Gastrocnemius medialis (tissue), 4 donors: ENCODE measurements around the gene EIPR1. TPM values are rescaled to one million over a fixed set of nuclear protein-coding genes. Genes with fewer than 3 reads are reported as not detected.

Experiments
- ATAC-seq, 2 donors: fragments of 150-250 bp; one replicate each; pipeline ENCODE4 v1.9.1; 2016
- DNase-seq, 2 donors: peaks; one replicate each; pipeline ENCODE4 v3.0.0-alpha.2; 2019
- H3K27ac ChIP-seq, 4 donors: fragments of 200-600 bp; sonication (generic); 1 replicate in 1 of 4; 2 replicates in 3 of 4; pipeline ENCODE4 v1.5.1; 2016 to 2018; ENCODE audit warnings: mild to moderate bottlenecking in 2 of 4, moderate library complexity in 1 of 4
- H3K27me3 ChIP-seq, 3 donors: fragments of 200-600 bp; sonication (generic) in 2 of 3; 1 replicate in 1 of 3; 2 replicates in 2 of 3; pipeline versions ENCODE4 v1.5.1 to v1.6.0; 2016 to 2019; ENCODE audit warnings: mild to moderate bottlenecking in 1 of 3, moderate library complexity in 1 of 3
- H3K36me3 ChIP-seq, 2 donors: fragments of 200-600 bp; sonication (generic) in 1 of 2; one replicate each; pipeline ENCODE4 v1.5.1; 2017 to 2018
- H3K4me1 ChIP-seq, 2 donors: fragments of 200-600 bp; sonication (generic) in 1 of 2; one replicate each; pipeline ENCODE4 v1.5.1; 2016 to 2017; ENCODE audit warnings: mild to moderate bottlenecking in 2 of 2
- H3K4me3 ChIP-seq, 4 donors: fragments of 200-600 bp; sonication (generic) in 3 of 4; 1 replicate in 1 of 4; 2 replicates in 3 of 4; pipeline ENCODE4 v1.5.1; 2016 to 2019; ENCODE audit warnings: mild to moderate bottlenecking in 2 of 4
- H3K9me3 ChIP-seq, 3 donors: fragments of 200-600 bp; sonication (generic) in 2 of 3; 1 replicate in 1 of 3; 2 replicates in 2 of 3; pipeline ENCODE4 v1.5.1; 2016 to 2019
- POLR2A ChIP-seq, 2 donors: fragments of 450-650 bp; IDR thresholded peaks; one replicate each; pipeline ENCODE4 v1.6.1; 2017; ENCODE audit warnings: antibody characterized with exemption in 2 of 2, mild to moderate bottlenecking in 2 of 2, moderate library complexity in 2 of 2
- in situ Hi-C, 4 donors: fragments of 200-750 bp; cut with MboI; loops; one replicate each; pipeline versions ENCODE4 v1.15.0 to v1.8.0; 2017; ENCODE audit warnings: low sequenced_read_pairs in 4 of 4
- intact Hi-C: fragments of 100-400 bp; cut with DNase I; formaldehyde crosslinking; loops from one replicate; pipeline ENCODE4 v1.15.1; 2023; ENCODE audit warnings: low total_unique reads
- total RNA-seq, 4 donors: library from RNA; depleted of rRNA; stranded (reverse); fragments of >200 nt; gene quantifications; one replicate each; pipeline versions ENCODE4 v1.1.0 to v1.2.3, GENCODE V29; 2016
- TF ChIP-seq, protein P1 (sequence below), 5 experiments: fragments of 450-650 bp in 3 of 5; fragments of 200-600 bp in 2 of 5; sonication (generic) in 2 of 5; IDR thresholded peaks in 4 of 5; conservative IDR thresholded peaks in 1 of 5; 1 replicate in 4 of 5; 2 replicates in 1 of 5; pipeline ENCODE4 v1.5.1; 2016 to 2019; ENCODE audit warnings: antibody characterized with exemption in 5 of 5, mild to moderate bottlenecking in 3 of 5, moderate library complexity in 3 of 5

Gene EIPR1
- total RNA-seq, 4 donors from 2014 or later, result 23.2 to 30.5 (median 24.4) TPM

DNA sequence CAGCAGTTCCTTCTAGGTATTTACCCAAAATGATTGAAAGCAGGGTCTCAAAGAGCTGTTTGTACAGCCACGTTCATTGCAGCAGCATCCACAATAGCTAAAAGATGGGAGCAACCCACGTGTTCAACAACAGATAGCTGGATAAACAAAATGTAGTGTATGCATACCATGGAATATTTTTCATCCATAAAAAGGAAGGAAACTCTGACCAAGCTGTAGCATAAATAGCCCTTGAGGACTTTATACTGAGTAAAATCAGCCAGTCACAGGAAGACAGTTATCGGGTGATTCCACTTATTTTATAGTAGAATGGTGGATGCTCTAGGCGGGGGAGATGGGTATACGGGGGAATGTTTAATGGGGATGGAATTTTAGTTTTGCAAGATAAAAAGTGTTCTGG lies 9.4 kb upstream of the EIPR1 start:
- Histone ChIP-seq H3K27me3 (no peaks in the 10 kb centered on the region), H3K4me3 (no peak overlapping the region), H3K4me1 (no peaks in the 10 kb centered on the region), H3K9me3 (no peaks in the 10 kb centered on the region), H3K27ac (no peak overlapping the region), H3K36me3 (peaks cover 0 to 33% of the 10 kb centered on the region in 2 donors)
- no peak for TF ChIP-seq POLR2A (IDR thresholded peaks at IDR 0.05)
- TF ChIP-seq, protein P1, sequence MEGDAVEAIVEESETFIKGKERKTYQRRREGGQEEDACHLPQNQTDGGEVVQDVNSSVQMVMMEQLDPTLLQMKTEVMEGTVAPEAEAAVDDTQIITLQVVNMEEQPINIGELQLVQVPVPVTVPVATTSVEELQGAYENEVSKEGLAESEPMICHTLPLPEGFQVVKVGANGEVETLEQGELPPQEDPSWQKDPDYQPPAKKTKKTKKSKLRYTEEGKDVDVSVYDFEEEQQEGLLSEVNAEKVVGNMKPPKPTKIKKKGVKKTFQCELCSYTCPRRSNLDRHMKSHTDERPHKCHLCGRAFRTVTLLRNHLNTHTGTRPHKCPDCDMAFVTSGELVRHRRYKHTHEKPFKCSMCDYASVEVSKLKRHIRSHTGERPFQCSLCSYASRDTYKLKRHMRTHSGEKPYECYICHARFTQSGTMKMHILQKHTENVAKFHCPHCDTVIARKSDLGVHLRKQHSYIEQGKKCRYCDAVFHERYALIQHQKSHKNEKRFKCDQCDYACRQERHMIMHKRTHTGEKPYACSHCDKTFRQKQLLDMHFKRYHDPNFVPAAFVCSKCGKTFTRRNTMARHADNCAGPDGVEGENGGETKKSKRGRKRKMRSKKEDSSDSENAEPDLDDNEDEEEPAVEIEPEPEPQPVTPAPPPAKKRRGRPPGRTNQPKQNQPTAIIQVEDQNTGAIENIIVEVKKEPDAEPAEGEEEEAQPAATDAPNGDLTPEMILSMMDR (IDR thresholded peaks at IDR 0.05 in 4 of 5, conservative IDR thresholded peaks at IDR 0.05 in 1 of 5), result no peak
- ATAC-seq, result no peak
- intact Hi-C loops, result no loop called here
- no peak for DNase-seq
- in situ Hi-C loops, result loop anchor here in 3 of 4 donors (10.0 to 25.0 kb wide), 2 partner anchors 175 to 188 kb away; partner anchors contain the start of genes RNASEH1 (in 2 of the 3) and RPS7 (in 1 of the 3)

DNA sequence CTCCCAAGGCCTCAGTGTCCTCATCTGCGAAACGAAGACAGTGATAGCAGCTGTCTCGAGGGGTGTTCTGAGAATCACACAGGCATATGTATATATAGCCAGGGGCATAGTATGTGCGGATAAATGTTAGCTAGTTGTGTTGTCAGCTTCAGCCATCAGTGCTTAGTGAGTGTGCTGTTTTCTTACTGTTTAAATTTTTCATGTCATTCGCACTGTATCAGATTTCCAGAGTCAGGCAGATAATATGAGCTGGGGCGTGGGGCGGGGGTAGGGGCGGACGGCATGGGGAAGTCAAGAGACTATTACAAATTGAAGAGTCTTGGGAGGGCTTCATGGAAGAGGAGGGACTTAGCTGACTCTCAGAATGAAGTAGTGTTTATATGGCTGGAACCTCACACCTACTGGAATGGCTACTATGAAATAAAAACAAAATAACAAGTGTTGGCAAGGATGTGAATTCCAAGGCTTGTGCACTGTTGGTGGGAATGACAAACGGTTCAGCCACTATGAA lies 8.9 kb upstream of the EIPR1 start:
- H3K27me3 ChIP-seq, result no peaks in the 10 kb centered on the region
- H3K4me3 ChIP-seq, result no peak overlapping the region
- H3K4me1 ChIP-seq, result no peaks in the 10 kb centered on the region
- ATAC-seq (no peak), DNase-seq (no peak)
- no peak overlapping the region for H3K27ac ChIP-seq
- H3K36me3 ChIP-seq, result peaks cover 0 to 33% of the 10 kb centered on the region in 2 donors
- intact Hi-C loops, result no loop called here
- no peaks in the 10 kb centered on the region for H3K9me3 ChIP-seq
- TF ChIP-seq POLR2A (IDR thresholded peaks at IDR 0.05), result no peak
- TF ChIP-seq, protein P1 (IDR thresholded peaks at IDR 0.05 in 4 of 5, conservative IDR thresholded peaks at IDR 0.05 in 1 of 5), result no peak
- in situ Hi-C loops, result loop anchor here in 3 of 4 donors (10.0 to 25.0 kb wide), 2 partner anchors 176 to 188 kb away; partner anchors contain the start of genes RNASEH1 (in 2 of the 3) and RPS7 (in 1 of the 3)

DNA sequence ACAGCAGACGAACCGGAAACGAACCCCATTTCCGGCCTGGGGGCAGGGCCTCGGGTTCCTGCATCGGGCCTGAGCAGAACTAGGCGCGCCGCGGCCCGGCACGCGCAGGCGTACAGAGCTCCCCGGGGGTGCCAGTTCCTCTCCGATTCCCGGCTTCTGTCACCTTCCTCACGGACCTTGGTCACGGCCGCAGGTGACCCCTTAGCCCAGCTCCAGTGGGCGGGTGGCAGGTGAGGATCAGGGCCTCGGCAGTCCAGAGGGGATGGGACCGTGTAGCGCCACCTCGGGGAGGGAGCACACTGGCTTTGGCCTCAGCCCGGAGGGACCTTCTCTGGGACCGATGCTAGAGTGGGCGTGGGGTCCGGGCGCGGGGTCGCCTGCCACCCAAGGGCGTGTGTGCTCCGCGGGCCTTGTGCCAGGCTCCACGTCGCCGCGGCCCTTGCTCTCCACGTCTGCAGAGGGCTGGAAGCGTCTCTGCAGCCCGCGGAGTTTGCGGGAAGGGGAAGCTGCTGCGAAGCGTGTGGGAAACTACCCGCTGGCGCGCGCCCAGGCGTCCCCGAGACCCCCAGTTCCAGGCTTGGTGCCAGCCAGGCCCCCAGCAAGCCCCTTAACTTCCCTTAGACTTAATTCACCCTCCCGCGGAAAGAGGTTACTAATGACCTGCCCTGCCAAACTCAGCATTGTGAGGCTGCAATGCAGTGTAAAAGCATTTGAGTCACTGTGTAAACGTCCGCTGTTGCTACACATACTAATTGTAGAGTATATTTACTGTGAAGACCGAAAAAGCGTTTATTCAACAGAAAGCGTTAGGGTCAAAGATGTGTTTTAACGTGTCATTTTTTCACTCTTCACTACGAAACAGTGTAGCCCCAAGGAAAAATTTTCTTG lies 2.3 kb upstream of the EIPR1 start, which contains the start of gene TRAPPC12:
TRAPPC12 (plus strand) TSS at position 48 of the 888 bp plus-strand sequence. CDS start 7,930 bp downstream, outside the sequence.
- in situ Hi-C loops, result loop anchor here in 3 of 4 donors (10.0 to 25.0 kb wide), 2 partner anchors 182 to 195 kb away; partner anchors contain the start of genes RNASEH1 (in 2 of the 3) and RPS7 (in 1 of the 3)
- TF ChIP-seq POLR2A (IDR thresholded peaks at IDR 0.05), result peak; percentile 72 to 79
- TF ChIP-seq, protein P1 (IDR thresholded peaks at IDR 0.05 in 4 of 5, conservative IDR thresholded peaks at IDR 0.05 in 1 of 5), result peak in 3 of 5 experiments; percentile 19 to 57 (median 55)
- intact Hi-C loops, result loop anchor here (1.0 to 5.0 kb wide), 3 partner anchors 92 to 195 kb away; partner anchors contain the start of genes ADI1 and RPS7

DNA sequence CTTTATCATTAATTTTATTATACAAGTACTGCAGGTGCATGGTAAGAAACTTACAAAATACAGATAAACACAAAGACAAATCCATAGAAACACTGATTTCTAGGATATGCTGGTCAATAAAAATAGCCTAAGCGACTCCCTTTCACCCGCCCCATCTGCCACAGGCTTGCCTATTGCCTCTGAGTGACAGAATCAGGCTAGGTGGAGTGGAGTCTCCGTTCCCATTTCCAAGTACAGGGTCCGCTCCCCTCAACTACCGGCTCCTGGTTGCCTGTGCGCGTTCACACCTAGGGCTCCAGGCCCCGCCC lies 1.7 kb upstream of the EIPR1 start:
- intact Hi-C loops, result loop anchor here (1.0 to 5.0 kb wide), 3 partner anchors 93 to 196 kb away; partner anchors contain the start of genes ADI1 and RPS7

More for the DNA sequence above, 2.3 kb upstream of the EIPR1 start, which contains the start of gene TRAPPC12:
- Histone ChIP-seq H3K36me3 (no peaks in the 10 kb centered on the region), H3K9me3 (no peaks in the 10 kb centered on the region), H3K27ac (peak within 1 kb of the TSS; percentile 90 to 93 (median 93)), H3K4me1 (peaks cover 29 to 36% of the 10 kb centered on the region in 2 donors), H3K4me3 (peak within 1 kb of the TSS; percentile 83 to 99 (median 91)), H3K27me3 (no peaks in the 10 kb centered on the region)
- peak; percentile 81 to 83 for ATAC-seq
- DNase-seq, result peak; percentile 81 to 89

More for the DNA sequence above, 1.7 kb upstream of the EIPR1 start:
- Histone ChIP-seq H3K27me3 (no peaks in the 10 kb centered on the region), H3K36me3 (no peaks in the 10 kb centered on the region), H3K27ac (peak overlapping the region; percentile 90 to 93 (median 93)), H3K4me1 (peaks cover 29 to 36% of the 10 kb centered on the region in 2 donors), H3K4me3 (peak overlapping the region; percentile 83 to 99 (median 91)), H3K9me3 (no peaks in the 10 kb centered on the region)
- in situ Hi-C loops, result loop anchor here in 2 of 4 donors (25.0 kb wide), 1 partner anchor 183 kb away; the partner anchor contains the start of gene RNASEH1 (in 2 of the 2)
- no peak for ATAC-seq
- TF ChIP-seq POLR2A (IDR thresholded peaks at IDR 0.05), result no peak
- TF ChIP-seq, protein P1 (IDR thresholded peaks at IDR 0.05 in 4 of 5, conservative IDR thresholded peaks at IDR 0.05 in 1 of 5), result no peak
- no peak for DNase-seq
